Measurements from ENCODE around the gene ZFR2. TPM values are rescaled to one million over a fixed set of nuclear protein-coding genes. Genes with fewer than 3 reads are reported as not detected.

ZFR2 gene
- total RNA-seq, 1 experiment from 2014 or later: 1.7 TPM

GRCh38 chr19:3808420-3809143, 60.3 kb downstream of the ZFR2 start:
- ChIA-PET CTCF (interaction anchor here (0.6 kb wide), 1 partner anchor 19 kb away, joined by 10 read pairs; no protein-coding TSS in a partner anchor), POLR2A (ENCODE audit: low non-redundant PET) (no interaction called here)
- intact Hi-C loops (cut with micrococcal nuclease; ENCODE audit: unreplicated experiment): no loop called here
- H3K36me3 ChIP-seq (ENCODE audit: insufficient read depth, low read length, poor library complexity, severe bottlenecking): no peaks in the 10 kb centered on the region
- no peak for TF ChIP-seq EZH2 (IDR thresholded peaks at IDR 0.05; ENCODE audit: borderline replicate concordance, low read depth, low read length, poor library complexity, severe bottlenecking)
- H3K27ac ChIP-seq (ENCODE audit: low read depth, low read length, poor library complexity, severe bottlenecking): no peak overlapping the region
- no peak for DNase-seq (ENCODE audit: low spot score)
- H3K4me1 ChIP-seq (ENCODE audit: insufficient read depth, low read length, poor library complexity, severe bottlenecking): no peaks in the 10 kb centered on the region
- H3K27me3 ChIP-seq (replicated peaks; ENCODE audit: insufficient read depth, low read depth, low read length, poor library complexity): no peaks in the 10 kb centered on the region
- H3K4me3 ChIP-seq (ENCODE audit: low read depth, low read length, poor library complexity, severe bottlenecking): no peak overlapping the region
- no TSS peak for BruUV-seq (replicated peaks)
- no peaks in the 10 kb centered on the region for H3K9me3 ChIP-seq (ENCODE audit: low read depth, low read length, poor library complexity, severe bottlenecking)

GRCh38 chr19:3807574-3808354, 61.1 kb downstream of the ZFR2 start:
- no peaks in the 10 kb centered on the region for H3K36me3 ChIP-seq (ENCODE audit: insufficient read depth, low read length, poor library complexity, severe bottlenecking)
- intact Hi-C loops (cut with micrococcal nuclease; ENCODE audit: unreplicated experiment): no loop called here
- no peak overlapping the region for H3K27ac ChIP-seq (ENCODE audit: low read depth, low read length, poor library complexity, severe bottlenecking)
- BruUV-seq (replicated peaks): no TSS peak
- no peaks in the 10 kb centered on the region for H3K4me1 ChIP-seq (ENCODE audit: insufficient read depth, low read length, poor library complexity, severe bottlenecking)
- H3K4me3 ChIP-seq (ENCODE audit: low read depth, low read length, poor library complexity, severe bottlenecking): no peak overlapping the region
- POLR2A ChIA-PET (ENCODE audit: low non-redundant PET): no interaction called here
- TF ChIP-seq CTCF (conservative IDR thresholded peaks at IDR 0.05; ENCODE audit: low read depth, low read length) (no peak), EZH2 (IDR thresholded peaks at IDR 0.05; ENCODE audit: borderline replicate concordance, low read depth, low read length, poor library complexity, severe bottlenecking) (no peak)
- CTCF ChIA-PET: no interaction called here
- H3K9me3 ChIP-seq (ENCODE audit: low read depth, low read length, poor library complexity, severe bottlenecking): no peaks in the 10 kb centered on the region
- no peaks in the 10 kb centered on the region for H3K27me3 ChIP-seq (replicated peaks; ENCODE audit: insufficient read depth, low read depth, low read length, poor library complexity)
- DNase-seq (ENCODE audit: low spot score): no peak

- ChIA-PET CTCF (no interaction called here), POLR2A (ENCODE audit: low non-redundant PET) (no interaction called here)
- no TSS peak for BruUV-seq (replicated peaks)
- Histone ChIP-seq H3K4me3 (ENCODE audit: low read depth, low read length, poor library complexity, severe bottlenecking) (no peak overlapping the region), H3K36me3 (ENCODE audit: insufficient read depth, low read length, poor library complexity, severe bottlenecking) (no peaks in the 10 kb centered on the region), H3K9me3 (ENCODE audit: low read depth, low read length, poor library complexity, severe bottlenecking) (no peaks in the 10 kb centered on the region), H3K4me1 (ENCODE audit: insufficient read depth, low read length, poor library complexity, severe bottlenecking) (no peaks in the 10 kb centered on the region), H3K27me3 (replicated peaks; ENCODE audit: insufficient read depth, low read depth, low read length, poor library complexity) (no peaks in the 10 kb centered on the region), H3K27ac (ENCODE audit: low read depth, low read length, poor library complexity, severe bottlenecking) (no peak overlapping the region)
- TF ChIP-seq CTCF (conservative IDR thresholded peaks at IDR 0.05; ENCODE audit: low read depth, low read length) (no peak), EZH2 (IDR thresholded peaks at IDR 0.05; ENCODE audit: borderline replicate concordance, low read depth, low read length, poor library complexity, severe bottlenecking) (no peak)
- intact Hi-C loops (cut with micrococcal nuclease; ENCODE audit: unreplicated experiment): no loop called here
- no peak for DNase-seq (ENCODE audit: low spot score)
These were observed 61.7 kb downstream of the ZFR2 start for GRCh38 chr19:3807131-3807480.
